ENCODE measurements around the gene APBB3.
"Not testable (repeated sequence)": the region's sequence is repeated elsewhere in the genome, so short reads cannot be mapped to it uniquely, and the experiment has no call there.

APBB3 gene, protein sequence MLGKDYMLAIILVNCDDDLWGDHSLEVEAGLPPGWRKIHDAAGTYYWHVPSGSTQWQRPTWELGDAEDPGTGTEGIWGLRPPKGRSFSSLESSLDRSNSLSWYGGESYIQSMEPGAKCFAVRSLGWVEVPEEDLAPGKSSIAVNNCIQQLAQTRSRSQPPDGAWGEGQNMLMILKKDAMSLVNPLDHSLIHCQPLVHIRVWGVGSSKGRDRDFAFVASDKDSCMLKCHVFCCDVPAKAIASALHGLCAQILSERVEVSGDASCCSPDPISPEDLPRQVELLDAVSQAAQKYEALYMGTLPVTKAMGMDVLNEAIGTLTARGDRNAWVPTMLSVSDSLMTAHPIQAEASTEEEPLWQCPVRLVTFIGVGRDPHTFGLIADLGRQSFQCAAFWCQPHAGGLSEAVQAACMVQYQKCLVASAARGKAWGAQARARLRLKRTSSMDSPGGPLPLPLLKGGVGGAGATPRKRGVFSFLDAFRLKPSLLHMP

DNA sequence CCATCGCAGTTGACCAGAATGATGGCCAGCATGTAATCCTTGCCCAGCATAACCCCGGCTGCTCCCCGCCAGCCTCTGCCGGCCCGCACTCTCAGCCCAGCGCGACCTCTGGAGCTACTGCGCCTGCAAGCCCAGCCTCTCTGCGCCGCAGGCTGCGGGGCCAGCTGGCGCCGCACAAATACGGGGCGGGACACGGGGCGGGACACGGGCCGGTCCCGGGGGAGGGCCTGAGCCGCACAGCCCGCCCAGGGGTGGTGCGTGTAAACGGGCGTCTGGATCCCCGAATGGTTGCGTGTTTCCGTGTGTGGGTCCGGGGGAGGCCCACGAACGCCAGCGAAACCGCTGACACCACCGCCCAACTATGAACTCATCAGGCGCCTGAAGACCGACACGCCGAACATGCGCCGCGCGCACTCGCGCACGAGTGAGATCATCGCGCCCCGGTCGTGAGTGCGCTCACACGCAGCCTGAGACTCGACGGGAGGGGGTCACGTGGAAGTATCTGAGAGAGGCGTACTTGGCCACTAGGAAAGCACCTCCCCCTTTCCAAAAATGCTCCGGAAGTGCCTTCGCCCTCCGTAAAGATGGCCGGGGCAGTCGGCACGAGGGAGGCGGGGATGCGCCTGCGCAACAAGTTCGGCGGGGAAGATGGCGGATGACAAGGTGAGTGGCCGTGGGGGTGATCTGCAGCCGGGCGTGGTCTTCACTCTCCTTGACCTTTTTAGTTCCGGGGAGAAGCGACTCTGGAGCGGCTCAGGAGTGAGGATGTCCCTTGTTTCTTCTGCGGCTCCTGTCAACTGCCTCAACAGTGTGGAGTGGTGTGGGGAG is at the start of gene APBB3, which contains the start of gene SLC35A4:
Gene APBB3, minus strand, starts transcription at position 403 of the 828 bp plus-strand sequence. Its CDS starts 353 bp downstream, at position 50.
Gene SLC35A4, plus strand, starts transcription at position 633 of the 828 bp plus-strand sequence. CDS start 2,342 bp downstream, outside the sequence.
- DNase-seq, result peak; percentile 99

DNA sequence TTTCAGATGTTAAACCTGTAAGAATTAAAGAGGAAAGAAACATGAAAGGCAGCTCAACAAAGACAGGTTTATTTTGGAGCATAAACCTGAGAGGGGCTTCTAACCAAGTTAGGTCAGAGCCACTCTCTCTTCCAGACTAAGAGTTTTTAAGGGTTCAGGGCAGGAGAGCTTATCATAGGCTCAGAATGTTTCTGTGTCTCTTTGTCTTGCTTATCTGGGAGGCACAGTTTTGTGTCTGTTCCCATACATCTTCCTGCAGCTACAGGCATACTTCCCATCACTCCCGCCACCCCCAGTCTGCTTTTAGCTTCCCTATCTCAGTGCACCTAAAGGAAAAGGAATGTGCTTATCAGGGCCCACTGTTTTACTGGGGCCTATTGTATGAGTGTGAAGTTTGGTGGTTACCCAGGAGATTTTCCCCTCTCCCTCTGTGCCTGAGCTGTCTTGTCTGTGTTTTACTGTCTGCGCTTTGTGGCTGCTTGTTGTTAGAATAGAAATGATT is 46.7 kb upstream of the APBB3 start:
- no peak for DNase-seq

DNA sequence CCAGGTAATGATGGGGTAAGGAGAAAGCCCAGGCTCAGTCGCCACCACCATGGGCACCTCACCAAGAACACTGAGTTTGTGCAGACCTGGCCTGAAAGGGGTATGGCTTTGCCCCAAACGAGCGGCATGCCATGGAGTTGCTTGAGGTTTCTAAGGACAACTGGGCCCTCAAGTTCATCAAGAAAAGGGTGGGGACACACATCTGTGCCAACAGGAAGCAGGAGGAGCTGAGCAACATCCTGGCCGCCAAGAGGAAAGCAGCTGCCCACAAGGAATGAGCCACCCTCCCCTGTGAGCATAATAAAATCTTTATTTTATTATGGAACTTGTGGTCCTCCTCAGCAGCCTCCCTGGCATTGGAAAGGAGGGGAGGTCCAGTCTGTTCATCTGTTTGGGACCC is 44.7 kb upstream of the APBB3 start:
- peak; percentile 44 for DNase-seq

- no peak for DNase-seq
Measured at GRCh38 chr5:140608722-140609121, 44.3 kb upstream of the APBB3 start.

DNA sequence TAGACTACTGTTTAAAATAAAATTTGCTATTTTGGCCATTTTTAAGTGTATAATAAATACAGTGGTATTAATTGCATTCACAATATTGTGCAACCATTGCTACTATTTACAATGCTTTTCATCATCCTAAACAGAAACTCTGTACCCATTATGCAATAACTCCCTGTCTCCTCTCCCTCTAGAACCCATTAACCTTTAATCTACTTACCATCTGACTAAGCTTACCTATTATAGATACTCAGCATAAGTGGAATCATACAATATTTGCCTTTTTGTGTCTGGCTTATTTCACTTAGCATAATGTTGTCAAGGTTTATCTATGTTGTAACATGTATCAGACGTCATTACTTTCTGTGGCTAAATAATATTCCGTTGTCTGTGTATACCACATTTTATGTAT is 42.6 kb upstream of the APBB3 start:
- DNase-seq, result no peak

DNA sequence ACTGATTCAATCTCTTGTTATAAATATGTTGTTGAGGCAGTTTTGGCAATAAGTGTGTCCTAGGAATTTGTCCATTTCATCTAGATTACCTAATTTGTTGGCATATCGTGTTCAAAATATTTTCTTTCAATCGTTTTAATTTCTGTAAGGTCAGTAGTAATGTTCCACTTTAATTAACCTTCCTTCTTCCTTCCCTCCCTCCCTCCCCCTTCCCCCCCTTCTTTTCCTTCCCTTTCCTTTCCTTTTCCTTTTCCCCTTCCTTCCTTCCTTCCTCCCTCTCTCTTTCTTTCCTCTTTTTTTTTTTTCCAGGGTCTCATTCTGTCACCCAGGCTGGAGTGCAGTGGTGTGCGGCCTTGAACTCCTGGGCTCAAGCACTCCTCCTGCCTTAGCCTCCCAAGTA is 41.5 kb upstream of the APBB3 start:
- DNase-seq, result no peak

DNA sequence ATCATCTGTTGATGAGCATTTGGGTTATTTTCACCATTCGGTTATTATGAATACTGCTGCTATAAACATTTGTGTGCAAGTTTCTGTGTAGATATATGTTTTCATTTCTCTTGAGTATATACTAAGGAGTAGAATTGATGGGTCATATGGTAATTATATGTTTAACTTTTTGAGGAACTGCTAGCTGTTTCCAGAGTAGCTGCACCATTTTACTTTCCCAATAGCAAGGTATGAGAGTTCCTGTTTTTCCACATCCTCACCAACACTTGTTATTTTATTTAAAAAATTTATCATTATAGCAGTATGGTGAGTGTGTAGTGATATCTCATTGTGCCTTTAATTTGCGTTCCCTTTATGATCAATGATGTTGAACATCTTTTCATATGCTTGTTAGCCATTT is 39.3 kb upstream of the APBB3 start:
- no peak for DNase-seq

- DNase-seq, result not testable (repeated sequence)
Measured at GRCh38 chr5:140603446-140603698, 39.0 kb upstream of the APBB3 start.

DNA sequence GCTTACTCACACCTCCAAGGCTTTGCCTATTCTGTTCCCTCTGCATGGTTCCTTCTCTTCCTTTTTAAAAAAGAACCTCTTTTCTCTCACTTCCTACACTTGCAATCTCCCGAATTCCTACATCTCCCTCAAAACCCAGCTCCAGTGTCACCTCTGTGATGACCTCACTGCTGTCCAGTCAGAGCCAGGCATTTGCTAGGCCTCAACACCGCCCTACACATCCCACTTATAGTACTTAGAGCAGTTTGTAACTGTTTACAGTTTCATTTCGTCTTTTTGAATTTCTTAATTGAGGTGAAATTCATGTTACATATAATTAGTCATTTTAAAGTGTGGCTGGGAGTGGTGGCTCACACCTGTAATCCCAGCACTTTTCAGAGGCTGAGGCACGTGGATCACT is 37.7 kb upstream of the APBB3 start:
- DNase-seq, result no peak

GRCh38 chr5:140600096-140600495 is 35.7 kb upstream of the APBB3 start:
- no peak for DNase-seq

DNA sequence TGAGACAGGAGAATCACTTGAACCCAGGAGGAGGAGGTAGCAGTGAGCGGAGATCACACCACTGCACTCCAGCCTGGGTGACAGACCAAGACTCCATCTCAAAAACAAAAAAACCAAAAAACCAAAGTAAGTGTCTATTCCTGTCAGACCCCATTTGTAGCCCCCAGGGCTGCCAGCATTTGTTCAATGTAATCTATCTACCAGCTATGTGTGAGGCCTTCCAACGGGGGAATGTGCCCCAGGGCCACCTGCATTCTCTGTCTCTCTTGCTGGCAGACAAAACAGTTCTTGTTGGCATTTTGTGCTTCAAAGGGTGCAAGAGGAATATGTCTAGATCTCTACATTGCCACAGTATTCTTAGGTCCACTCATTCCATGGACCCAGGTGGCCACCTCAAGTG is 34.4 kb upstream of the APBB3 start:
- DNase-seq, result no peak

DNA sequence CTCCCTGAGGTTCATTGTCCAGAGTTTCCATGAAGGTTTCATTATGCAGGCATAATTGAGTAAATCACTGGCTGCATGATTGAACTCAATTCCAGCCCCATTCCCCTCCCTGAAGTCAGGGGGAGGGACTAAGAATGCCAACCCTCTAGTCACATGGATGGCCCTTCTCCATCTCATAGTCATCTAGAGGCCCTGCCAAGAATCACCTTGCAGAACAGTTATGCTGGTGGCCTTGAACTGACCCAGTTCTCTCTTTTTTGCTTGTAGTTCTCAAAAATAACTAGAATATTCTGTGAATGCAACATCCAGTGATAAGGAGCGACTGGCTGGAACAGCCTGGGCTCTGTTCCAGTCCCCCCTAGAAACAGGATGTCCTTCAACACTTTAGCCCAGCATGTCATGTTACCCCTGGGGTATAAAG is 31.9 kb upstream of the APBB3 start:
- no peak for DNase-seq

GRCh38 chr5:140595538-140596300 is 31.3 kb upstream of the APBB3 start:
- peak; percentile 47 for DNase-seq

GRCh38 chr5:140594169-140594568 is 29.8 kb upstream of the APBB3 start:
- no peak for DNase-seq

DNA sequence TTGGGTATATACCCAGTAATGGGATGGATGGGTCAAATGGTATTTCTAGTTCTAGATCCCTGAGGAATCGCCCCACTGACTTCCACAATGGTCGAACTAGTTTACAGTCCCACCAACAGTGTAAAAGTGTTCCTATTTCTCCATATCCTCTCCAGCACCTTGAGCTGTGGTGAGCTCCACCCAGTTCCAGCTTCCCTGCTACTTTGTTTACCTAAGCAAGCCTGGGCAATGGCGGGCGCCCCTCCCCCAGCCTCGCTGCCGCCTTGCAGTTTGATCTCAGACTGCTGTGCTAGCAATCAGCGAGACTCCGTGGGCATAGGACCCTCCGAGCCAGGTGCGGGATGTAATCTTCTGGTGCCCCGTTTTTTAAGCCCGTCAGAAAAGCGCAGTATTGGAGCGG is 28.7 kb upstream of the APBB3 start:
- DNase-seq, result not testable (repeated sequence)

DNA sequence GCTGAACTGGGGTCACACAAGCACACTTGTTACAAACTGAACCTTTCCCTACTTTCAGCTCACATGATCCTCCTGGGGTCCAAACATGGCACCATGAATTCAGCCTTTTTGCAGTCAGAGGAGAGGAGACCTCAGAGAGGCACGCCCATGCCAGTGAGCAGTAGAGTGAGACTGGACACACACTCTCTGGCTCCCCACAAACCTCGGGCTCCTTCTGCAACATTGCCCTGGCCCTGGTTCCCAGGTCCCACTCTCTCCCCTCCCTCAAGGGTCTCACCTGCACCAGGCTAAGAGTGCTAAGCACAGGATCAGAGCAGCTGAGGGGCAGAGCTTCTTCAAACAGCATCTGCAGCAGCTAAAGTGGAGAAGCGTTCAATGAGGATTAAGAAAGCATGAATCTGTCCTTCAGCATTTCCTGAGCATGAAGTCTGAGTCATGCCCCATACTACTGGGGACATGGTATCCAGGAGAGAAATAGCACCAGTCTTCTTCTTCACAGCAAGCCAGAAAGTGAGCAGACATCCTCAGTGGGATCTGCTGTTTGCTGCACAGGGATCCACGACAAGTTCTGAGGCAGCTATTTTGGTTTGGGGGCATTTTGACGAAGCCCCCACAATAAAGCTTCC is 27.5 kb upstream of the APBB3 start:
- DNase-seq, result no peak

DNA sequence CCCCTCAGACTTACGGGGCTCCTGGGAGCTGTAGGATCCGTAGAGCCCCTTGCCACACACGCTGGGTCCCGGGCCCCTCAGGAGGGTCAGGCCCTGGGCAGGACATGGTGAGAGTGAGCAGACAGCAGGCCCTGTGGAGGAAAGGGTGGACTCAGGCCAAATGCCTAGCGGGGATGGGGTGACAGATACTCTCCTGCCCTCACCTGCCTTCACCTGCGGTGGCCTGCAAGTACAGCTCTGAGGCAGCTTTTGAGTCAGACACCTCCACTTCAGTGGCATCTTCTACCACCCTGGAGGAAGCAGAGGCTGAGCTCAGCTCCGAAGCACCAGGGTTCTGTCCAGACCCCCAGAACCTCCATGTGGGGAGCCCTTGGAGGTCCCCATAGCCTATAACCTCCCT is 26.5 kb upstream of the APBB3 start:
- no peak for DNase-seq

GRCh38 chr5:140588311-140589070 is 24.1 kb upstream of the APBB3 start:
- DNase-seq, result no peak

GRCh38 chr5:140587495-140587894 is 23.1 kb upstream of the APBB3 start:
- DNase-seq, result no peak

DNA sequence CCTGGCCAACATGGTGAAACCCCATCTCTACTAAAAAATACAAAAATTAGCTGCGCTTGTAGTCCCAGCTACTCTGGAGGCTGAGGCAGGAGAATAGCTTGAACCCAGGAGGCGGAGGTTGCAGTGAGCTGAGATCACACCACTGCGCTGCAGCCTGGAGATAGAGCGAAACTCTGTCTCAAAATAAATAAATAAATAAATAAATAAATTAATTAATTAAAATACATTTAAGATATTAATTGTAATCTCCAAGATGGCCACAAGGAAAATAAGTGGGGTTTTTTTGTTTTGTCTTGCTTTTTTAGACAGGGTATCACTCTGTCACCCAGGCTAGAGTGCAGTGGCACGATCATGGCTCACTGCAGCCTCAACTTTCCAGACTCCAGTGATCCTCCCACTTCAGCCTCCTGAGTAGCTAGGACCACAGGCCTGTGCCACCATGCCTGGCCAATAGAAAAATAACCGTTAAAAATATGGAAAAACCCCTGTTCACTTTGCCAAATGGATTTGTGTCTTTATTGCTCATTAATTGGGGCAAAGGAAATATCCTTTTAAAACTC is 14.9 kb upstream of the APBB3 start:
- DNase-seq, result not testable (repeated sequence)

GRCh38 chr5:140576776-140577201 is 12.4 kb upstream of the APBB3 start:
- DNase-seq, result no peak

Data from femur (tissue), 1 donor.